ENCODE data around the gene WNT5A. TPM values are rescaled to one million over a fixed set of nuclear protein-coding genes. Genes with fewer than 3 reads are reported as not detected.

Gene WNT5A
- total and polyA plus RNA-seq, 2 donors = 7.1 to 23.2 TPM

GRCh38 chr3:55482496-55483195, 4.5 kb downstream of the WNT5A start:
- 22% methylated on average over 38 of the region's 38 CpGs for WGBS
- Histone ChIP-seq H3K4me3 (ENCODE audit: low read depth, low read length) (peak overlapping the region; percentile 34), H3K27ac (ENCODE audit: low read depth) (no peak overlapping the region), H3K4me1 (ENCODE audit: insufficient read depth) (no peaks in the 10 kb centered on the region), H3K36me3 (ENCODE audit: insufficient read depth) (no peaks in the 10 kb centered on the region)
- no peak for DNase-seq (ENCODE audit: extremely low spot score)

GRCh38 chr3:55481744-55482495, 5.2 kb downstream of the WNT5A start:
- peak overlapping the region; percentile 34 for H3K4me3 ChIP-seq (ENCODE audit: low read depth, low read length)
- H3K36me3 ChIP-seq (ENCODE audit: insufficient read depth) = no peaks in the 10 kb centered on the region
- DNase-seq (ENCODE audit: extremely low spot score) = no peak
- H3K27ac ChIP-seq (ENCODE audit: low read depth) = peak overlapping the region; percentile 59
- WGBS = 9% methylated on average over 37 of the region's 37 CpGs
- no peaks in the 10 kb centered on the region for H3K4me1 ChIP-seq (ENCODE audit: insufficient read depth)

- Histone ChIP-seq H3K36me3 (ENCODE audit: insufficient read depth) (no peaks in the 10 kb centered on the region), H3K27ac (ENCODE audit: low read depth) (peak overlapping the region; percentile 59), H3K4me3 (ENCODE audit: low read depth, low read length) (peak overlapping the region; percentile 34), H3K4me1 (ENCODE audit: insufficient read depth) (no peaks in the 10 kb centered on the region)
- 3% methylated on average over 42 of the region's 42 CpGs for WGBS
- no peak for DNase-seq (ENCODE audit: extremely low spot score)
These were observed 6.0 kb downstream of the WNT5A start for GRCh38 chr3:55480911-55481743.

- H3K4me3 ChIP-seq (ENCODE audit: low read depth, low read length) = no peak overlapping the region
- H3K4me1 ChIP-seq (ENCODE audit: insufficient read depth) = no peaks in the 10 kb centered on the region
- 80% methylated on average over 9 of the region's 9 CpGs for WGBS
- DNase-seq (ENCODE audit: extremely low spot score) = no peak
- H3K36me3 ChIP-seq (ENCODE audit: insufficient read depth) = no peaks in the 10 kb centered on the region
- no peak overlapping the region for H3K27ac ChIP-seq (ENCODE audit: low read depth)
These were observed 9.5 kb downstream of the WNT5A start for GRCh38 chr3:55477306-55478303.

- H3K36me3 ChIP-seq (ENCODE audit: insufficient read depth) = no peaks in the 10 kb centered on the region
- H3K4me3 ChIP-seq (ENCODE audit: low read depth, low read length) = no peak overlapping the region
- 75% methylated on average over 3 of the region's 3 CpGs for WGBS
- H3K27ac ChIP-seq (ENCODE audit: low read depth) = no peak overlapping the region
- no peak for DNase-seq (ENCODE audit: extremely low spot score)
- no peaks in the 10 kb centered on the region for H3K4me1 ChIP-seq (ENCODE audit: insufficient read depth)
These were observed 10.6 kb downstream of the WNT5A start for GRCh38 chr3:55476515-55476914.

- Histone ChIP-seq H3K4me1 (ENCODE audit: insufficient read depth) (no peaks in the 10 kb centered on the region), H3K27ac (ENCODE audit: low read depth) (no peak overlapping the region), H3K4me3 (ENCODE audit: low read depth, low read length) (no peak overlapping the region), H3K36me3 (ENCODE audit: insufficient read depth) (no peaks in the 10 kb centered on the region)
- DNase-seq (ENCODE audit: extremely low spot score) = no peak
- WGBS = 83% methylated on average over 44 of the region's 44 CpGs
These were observed 12.9 kb downstream of the WNT5A start for GRCh38 chr3:55474213-55474632.

GRCh38 chr3:55473788-55474187, 13.3 kb downstream of the WNT5A start:
- Histone ChIP-seq H3K36me3 (ENCODE audit: insufficient read depth) (no peaks in the 10 kb centered on the region), H3K27ac (ENCODE audit: low read depth) (no peak overlapping the region), H3K4me3 (ENCODE audit: low read depth, low read length) (no peak overlapping the region), H3K4me1 (ENCODE audit: insufficient read depth) (no peaks in the 10 kb centered on the region)
- 90% methylated on average over 6 of the region's 6 CpGs for WGBS
- DNase-seq (ENCODE audit: extremely low spot score) = no peak

GRCh38 chr3:55471522-55472280, 15.4 kb downstream of the WNT5A start:
- no peak overlapping the region for H3K27ac ChIP-seq (ENCODE audit: low read depth)
- no peak overlapping the region for H3K4me3 ChIP-seq (ENCODE audit: low read depth, low read length)
- 73% methylated on average over 8 of the region's 8 CpGs for WGBS
- no peaks in the 10 kb centered on the region for H3K4me1 ChIP-seq (ENCODE audit: insufficient read depth)
- H3K36me3 ChIP-seq (ENCODE audit: insufficient read depth) = no peaks in the 10 kb centered on the region
- DNase-seq (ENCODE audit: extremely low spot score) = no peak

GRCh38 chr3:55471084-55471483, 16.0 kb downstream of the WNT5A start:
- no peak overlapping the region for H3K4me3 ChIP-seq (ENCODE audit: low read depth, low read length)
- no peaks in the 10 kb centered on the region for H3K4me1 ChIP-seq (ENCODE audit: insufficient read depth)
- no peak for DNase-seq (ENCODE audit: extremely low spot score)
- no peaks in the 10 kb centered on the region for H3K36me3 ChIP-seq (ENCODE audit: insufficient read depth)
- WGBS = 88% methylated on average over 4 of the region's 4 CpGs
- H3K27ac ChIP-seq (ENCODE audit: low read depth) = no peak overlapping the region

GRCh38 chr3:55469957-55470526, 17.1 kb downstream of the WNT5A start:
- no peak overlapping the region for H3K4me3 ChIP-seq (ENCODE audit: low read depth, low read length)
- no peak for DNase-seq (ENCODE audit: extremely low spot score)
- H3K27ac ChIP-seq (ENCODE audit: low read depth) = no peak overlapping the region
- no peaks in the 10 kb centered on the region for H3K36me3 ChIP-seq (ENCODE audit: insufficient read depth)
- WGBS = 97% methylated on average over 32 of the region's 32 CpGs
- H3K4me1 ChIP-seq (ENCODE audit: insufficient read depth) = no peaks in the 10 kb centered on the region

- no peaks in the 10 kb centered on the region for H3K4me1 ChIP-seq (ENCODE audit: insufficient read depth)
- no peaks in the 10 kb centered on the region for H3K36me3 ChIP-seq (ENCODE audit: insufficient read depth)
- 88% methylated on average over 5 of the region's 5 CpGs for WGBS
- no peak overlapping the region for H3K27ac ChIP-seq (ENCODE audit: low read depth)
- no peak for DNase-seq (ENCODE audit: extremely low spot score)
- no peak overlapping the region for H3K4me3 ChIP-seq (ENCODE audit: low read depth, low read length)
These were observed 18.9 kb downstream of the WNT5A start for GRCh38 chr3:55468251-55468650.

- 77% methylated on average over 2 of the region's 2 CpGs for WGBS
- Histone ChIP-seq H3K4me3 (ENCODE audit: low read depth, low read length) (no peak overlapping the region), H3K36me3 (ENCODE audit: insufficient read depth) (no peaks in the 10 kb centered on the region), H3K27ac (ENCODE audit: low read depth) (no peak overlapping the region), H3K4me1 (ENCODE audit: insufficient read depth) (no peaks in the 10 kb centered on the region)
- DNase-seq (ENCODE audit: extremely low spot score) = no peak
These were observed 20.0 kb downstream of the WNT5A start for GRCh38 chr3:55467099-55467498.
